HG03571 (cell line): ENCODE results near the gene CLEC6A.
"Not testable (repeated sequence)": the region's sequence is repeated elsewhere in the genome, so short reads cannot be mapped to it uniquely, and the experiment has no call there.

ENCODE experiments used
- ATAC-seq: cut with Tn5 transposase; IDR thresholded peaks from one replicate; pipeline ENCODE4 v1.9.1; 2021; ENCODE audit not compliant: unreplicated experiment

CLEC6A gene

GRCh38 chr12:8455727-8456360, at the start of gene CLEC6A:
CLEC6A (plus strand) TSS chr12:8455962; CDS start chr12:8456112, 150 bp downstream.
- no peak for ATAC-seq

- not testable (repeated sequence) for ATAC-seq
Measured at GRCh38 chr12:8419576-8419975, 36.2 kb upstream of the CLEC6A start.

GRCh38 chr12:8420506-8420905, 35.3 kb upstream of the CLEC6A start:
- no peak for ATAC-seq

- ATAC-seq: not testable (repeated sequence)
Measured at GRCh38 chr12:8444536-8445278, 11.1 kb upstream of the CLEC6A start.

GRCh38 chr12:8445731-8446130, 10.0 kb upstream of the CLEC6A start:
- ATAC-seq: no peak

GRCh38 chr12:8446642-8447547, 8.9 kb upstream of the CLEC6A start:
- ATAC-seq: no peak

DNA sequence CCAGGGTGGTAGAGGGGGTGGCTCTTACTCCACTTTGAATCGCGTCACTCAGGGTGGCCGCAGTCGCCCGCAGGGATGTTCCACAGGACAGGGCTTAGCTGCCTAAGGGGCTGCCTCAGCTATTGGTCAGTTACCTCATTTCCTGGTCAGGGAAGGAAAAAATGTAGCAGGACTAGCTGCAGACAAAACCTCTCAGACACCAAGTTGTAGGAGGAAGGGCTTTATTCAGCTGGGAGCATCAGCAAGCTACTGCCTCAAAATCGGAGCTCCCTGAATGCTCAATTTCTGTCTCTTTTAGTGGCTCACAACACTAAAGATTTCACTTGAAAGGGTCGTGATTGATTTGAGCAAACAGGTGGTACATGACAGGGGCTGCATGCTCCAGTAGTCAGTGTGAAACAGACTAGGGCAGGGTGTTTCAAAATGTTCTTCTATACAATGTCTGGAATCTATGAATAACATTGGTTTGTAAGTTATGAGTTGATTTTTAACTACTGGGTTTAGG, 6.4 kb upstream of the CLEC6A start:
- ATAC-seq: no peak

DNA sequence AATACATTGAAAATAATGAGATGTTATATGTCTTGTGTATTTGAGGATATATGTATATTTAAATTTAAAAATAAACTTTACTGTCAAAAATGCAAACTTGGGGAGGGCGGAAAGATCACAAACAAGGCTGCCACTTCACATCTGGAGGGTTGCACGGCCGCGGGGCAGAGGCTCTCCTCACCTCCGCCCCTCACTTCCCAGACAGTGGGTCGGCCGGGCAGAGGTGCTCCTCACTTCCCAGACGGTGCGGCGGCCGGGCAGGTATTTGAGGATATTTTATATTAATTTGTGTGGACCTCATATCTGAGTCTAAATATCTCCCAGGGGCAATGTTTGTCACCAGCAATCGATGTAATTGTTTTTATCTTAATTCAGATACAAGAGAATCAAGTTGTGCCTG, 3.7 kb upstream of the CLEC6A start:
- no peak for ATAC-seq

- ATAC-seq: no peak
Measured at GRCh38 chr12:8453021-8453513, 2.7 kb upstream of the CLEC6A start.

DNA sequence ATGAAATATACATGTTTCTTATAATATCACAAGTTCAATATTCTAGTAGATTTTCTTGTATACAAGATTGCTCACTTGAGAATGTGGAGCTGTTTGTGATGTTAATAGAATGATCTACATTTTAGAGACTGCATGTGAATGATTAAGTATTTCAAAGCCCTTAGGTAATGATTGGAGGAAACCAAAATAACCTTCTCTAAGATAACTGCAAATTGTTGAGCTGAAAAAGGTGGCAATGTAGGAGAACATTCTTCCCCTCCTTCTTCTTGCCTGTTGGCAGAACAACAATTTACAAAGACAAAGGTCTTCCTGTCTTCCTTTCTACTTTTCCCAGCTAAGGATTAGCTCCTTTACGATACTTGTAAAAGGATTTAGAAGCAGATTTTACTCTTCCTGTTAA, 2.0 kb upstream of the CLEC6A start:
- ATAC-seq: no peak

GRCh38 chr12:8455271-8455670, 491 bp upstream of the CLEC6A start:
- ATAC-seq: no peak

DNA sequence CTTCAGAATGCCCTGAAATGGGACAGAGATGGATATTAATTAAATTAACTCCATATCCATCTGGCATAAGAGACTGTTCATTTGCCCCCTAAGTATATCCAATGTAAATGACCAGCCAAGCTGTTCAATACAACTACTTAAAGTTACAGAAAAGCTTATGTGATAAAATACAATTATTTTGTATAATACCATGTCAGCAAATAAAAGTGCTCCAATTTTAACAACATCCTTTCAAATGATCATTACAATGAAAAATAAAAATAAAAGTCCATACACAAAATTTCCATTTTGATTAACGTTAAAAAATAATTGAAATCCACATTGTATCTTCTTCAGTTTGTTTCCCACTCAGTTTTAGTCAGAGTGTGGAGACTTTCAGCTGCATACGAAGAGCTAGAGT, 5.7 kb downstream of the CLEC6A start:
- no peak for ATAC-seq

GRCh38 chr12:8465301-8465996, 9.7 kb downstream of the CLEC6A start:
- no peak for ATAC-seq

DNA sequence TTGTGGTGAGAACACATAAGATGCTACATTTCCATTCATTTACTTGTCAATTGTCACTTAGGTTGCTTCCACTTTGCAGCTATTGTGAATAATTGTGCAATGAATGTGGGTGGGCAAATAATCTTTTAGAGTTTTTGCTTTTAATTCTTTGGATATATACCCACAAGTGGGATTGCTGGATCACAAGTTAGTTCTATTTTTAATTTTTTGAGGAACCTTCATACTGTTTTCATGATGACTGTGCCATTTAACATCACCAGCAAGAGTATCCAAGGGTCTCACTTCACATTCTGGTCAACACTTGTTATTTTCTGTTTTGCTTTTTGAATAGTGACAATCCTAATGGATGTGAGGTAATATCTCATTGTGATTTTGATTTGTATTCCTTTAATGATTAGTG, 10.5 kb downstream of the CLEC6A start:
- no peak for ATAC-seq

DNA sequence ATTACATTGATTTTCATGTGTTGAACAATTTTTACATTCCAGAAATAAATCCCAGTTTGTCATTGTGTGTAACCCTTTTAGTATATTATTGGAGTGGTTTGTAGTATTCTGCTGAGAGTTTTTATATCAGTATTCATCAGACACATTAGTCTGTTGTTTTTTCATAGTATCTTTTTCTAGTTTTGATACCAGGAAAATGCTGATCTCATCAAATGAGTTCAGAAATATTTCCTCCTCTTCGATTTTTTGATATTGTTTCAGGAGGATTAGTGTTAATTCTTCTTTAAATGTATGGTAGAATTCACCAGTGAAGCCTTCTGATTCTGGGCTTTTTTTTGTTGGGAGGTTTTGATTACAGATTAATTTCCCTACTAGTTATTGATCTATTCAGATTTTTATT, 15.3 kb downstream of the CLEC6A start:
- no peak for ATAC-seq

DNA sequence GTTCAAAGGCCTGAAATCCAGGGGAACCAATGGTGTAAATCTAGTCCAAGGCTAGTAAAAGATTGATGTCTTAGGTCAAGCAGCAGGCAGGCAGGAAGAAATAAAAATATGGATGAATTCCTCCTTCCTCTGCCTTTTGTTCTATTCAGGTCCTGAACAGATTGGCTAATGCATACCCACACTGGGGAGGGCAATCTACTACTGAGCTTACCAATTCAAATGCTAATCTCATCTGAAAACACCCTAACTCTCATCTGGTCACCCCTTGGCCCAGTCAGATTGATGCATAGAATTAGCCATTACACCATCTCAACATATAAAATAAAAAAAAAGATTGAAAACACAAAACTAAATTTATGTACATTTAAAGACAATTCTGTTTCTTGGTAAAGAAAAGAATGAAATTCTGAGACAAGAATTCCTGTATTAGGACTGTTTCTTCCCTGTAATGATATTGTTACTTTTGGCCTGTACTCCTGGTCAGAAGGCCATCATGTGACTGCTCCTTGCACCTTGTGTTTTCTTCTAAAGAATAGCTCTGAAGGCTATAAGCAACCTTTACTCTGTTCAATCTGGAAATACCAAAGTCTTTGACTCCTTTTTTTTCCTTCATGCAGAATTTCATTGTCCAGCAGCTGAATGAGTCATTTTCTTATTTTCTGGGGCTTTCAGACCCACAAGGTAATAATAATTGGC, 19.9 kb downstream of the CLEC6A start:
- no peak for ATAC-seq

- no peak for ATAC-seq
Measured at GRCh38 chr12:8482571-8483061, 26.9 kb downstream of the CLEC6A start.

GRCh38 chr12:8483079-8483478, 27.3 kb downstream of the CLEC6A start:
- ATAC-seq: no peak

- ATAC-seq: no peak
Measured at GRCh38 chr12:8491646-8492530, 36.1 kb downstream of the CLEC6A start.
